NB4 (cell line): Measurements from ENCODE around the gene PDE4D.

ENCODE experiments used
- CTCF ChIP-seq: IDR thresholded peaks from one replicate; pipeline ENCODE4 v1.5.1; 2012; ENCODE audit warnings: low read depth, low read length
- POLR2A ChIP-seq: IDR thresholded peaks from 2 replicates; pipeline ENCODE4 v1.6.1; 2011; ENCODE audit warnings: mild to moderate bottlenecking; ENCODE audit not compliant: insufficient read length; ENCODE audit errors: extremely low read depth
- TF ChIP-seq, protein P1 (sequence below): IDR thresholded peaks from 2 replicates; pipeline ENCODE4 v1.6.1; 2011; ENCODE audit warnings: low read depth, low read length

GRCh38 chr5:59296317-59297264 lies 596.9 kb downstream of the PDE4D start:
- TF ChIP-seq CTCF: no peak
- TF ChIP-seq, protein P1, sequence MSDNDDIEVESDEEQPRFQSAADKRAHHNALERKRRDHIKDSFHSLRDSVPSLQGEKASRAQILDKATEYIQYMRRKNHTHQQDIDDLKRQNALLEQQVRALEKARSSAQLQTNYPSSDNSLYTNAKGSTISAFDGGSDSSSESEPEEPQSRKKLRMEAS: no peak
- TF ChIP-seq POLR2A: no peak
